NCI-H226 (cell line): ENCODE measurements around the gene GUF1.

Experiments
- DNase-seq: peaks from one replicate; pipeline ENCODE4 v3.0.0-alpha.2; 2015

Gene GUF1

GRCh38 chr4:44678094-44679041 lies at the start of gene GUF1:
TSS of gene GUF1 (plus strand) at chr4:44678420. CDS start at chr4:44678623, 203 bp downstream.
- peak; percentile 87 for DNase-seq

GRCh38 chr4:44629280-44629866 lies 48.8 kb upstream of the GUF1 start:
- peak; percentile 36 for DNase-seq

- DNase-seq: no peak
Measured at GRCh38 chr4:44632089-44632488, 46.1 kb upstream of the GUF1 start.

GRCh38 chr4:44632733-44633132 lies 45.5 kb upstream of the GUF1 start:
- DNase-seq: no peak

- no peak for DNase-seq
Measured at GRCh38 chr4:44638091-44638490, 40.1 kb upstream of the GUF1 start.

- no peak for DNase-seq
Measured at GRCh38 chr4:44646151-44646550, 32.1 kb upstream of the GUF1 start.

- no peak for DNase-seq
Measured at GRCh38 chr4:44651425-44651824, 26.8 kb upstream of the GUF1 start, which contains the start of gene YIPF7. TSS of gene YIPF7 (minus strand) at chr4:44651625. CDS start at chr4:44650100, 1,525 bp downstream.

GRCh38 chr4:44652002-44652401 lies 26.2 kb upstream of the GUF1 start:
- no peak for DNase-seq

GRCh38 chr4:44660396-44660795 lies 17.8 kb upstream of the GUF1 start:
- DNase-seq: no peak

GRCh38 chr4:44661940-44662622 lies 16.1 kb upstream of the GUF1 start:
- DNase-seq: no peak

GRCh38 chr4:44662623-44663005 lies 15.6 kb upstream of the GUF1 start:
- no peak for DNase-seq

- DNase-seq: no peak
Measured at GRCh38 chr4:44663539-44664263, 14.5 kb upstream of the GUF1 start.

GRCh38 chr4:44668526-44668925 lies 9.7 kb upstream of the GUF1 start:
- no peak for DNase-seq

- no peak for DNase-seq
Measured at GRCh38 chr4:44670506-44671199, 7.6 kb upstream of the GUF1 start.

- no peak for DNase-seq
Measured at GRCh38 chr4:44671636-44672035, 6.6 kb upstream of the GUF1 start.

- DNase-seq: no peak
Measured at GRCh38 chr4:44674471-44674870, 3.7 kb upstream of the GUF1 start.

- no peak for DNase-seq
Measured at GRCh38 chr4:44675366-44675765, 2.9 kb upstream of the GUF1 start.

GRCh38 chr4:44679060-44679459 lies 840 bp downstream of the GUF1 start:
- DNase-seq: no peak

GRCh38 chr4:44684648-44685047 lies 6.4 kb downstream of the GUF1 start:
- DNase-seq: no peak

- no peak for DNase-seq
Measured at GRCh38 chr4:44700427-44700826, 22.2 kb downstream of the GUF1 start.

- DNase-seq: no peak
Measured at GRCh38 chr4:44701037-44701436, 22.8 kb downstream of the GUF1 start.

- DNase-seq: no peak
Measured at GRCh38 chr4:44704673-44705072, 26.5 kb downstream of the GUF1 start.
